WTC11 (cell line): ENCODE data around the gene BROX.

Experiments
- CREB1 ChIP-seq: sonication (generic); formaldehyde crosslinking; IDR thresholded peaks from 2 replicates; pipeline ENCODE4 v1.8.0; 2023; ENCODE audit warnings: mild to moderate bottlenecking, missing genetic modification reagents
- ESRRA ChIP-seq: sonication (generic); formaldehyde crosslinking; IDR thresholded peaks from 2 replicates; pipeline ENCODE4 v1.8.1; 2022; ENCODE audit warnings: mild to moderate bottlenecking, missing genetic modification reagents, borderline replicate concordance
- ETV6 ChIP-seq: sonication (generic); formaldehyde crosslinking; IDR thresholded peaks from 2 replicates; pipeline ENCODE4 v1.8.1; 2022; ENCODE audit warnings: mild to moderate bottlenecking, missing genetic modification reagents
- MXD4 ChIP-seq: fragments of 250-450 bp; sonication (Bioruptor Pico); IDR thresholded peaks from 2 replicates; pipeline ENCODE4 v1.8.0; 2021; ENCODE audit warnings: mild to moderate bottlenecking, moderate library complexity, borderline replicate concordance
- RELA ChIP-seq: sonication (generic); formaldehyde crosslinking; IDR thresholded peaks from 2 replicates; pipeline ENCODE4 v1.8.1; 2022; ENCODE audit warnings: missing genetic modification reagents, mild to moderate bottlenecking, borderline replicate concordance
- SP1 ChIP-seq: sonication (generic); formaldehyde crosslinking; conservative IDR thresholded peaks from 2 replicates; pipeline ENCODE4 v1.8.1; 2022; ENCODE audit warnings: missing genetic modification reagents
- TF ChIP-seq, protein P1 (sequence below): fragments of 200-600 bp; IDR thresholded peaks from 2 replicates; pipeline ENCODE4 v1.8.0; 2022; ENCODE audit warnings: antibody characterized with exemption
- TF ChIP-seq, protein P2 (sequence below): sonication (generic); formaldehyde crosslinking; IDR thresholded peaks from 2 replicates; pipeline ENCODE4 v1.8.1; 2022; ENCODE audit warnings: low read depth, mild to moderate bottlenecking, moderate library complexity, missing genetic modification reagents, borderline replicate concordance
- TF ChIP-seq, protein P3 (sequence below): sonication (generic); formaldehyde crosslinking; conservative IDR thresholded peaks from 2 replicates; pipeline ENCODE4 v1.8.1; 2022; ENCODE audit warnings: mild to moderate bottlenecking, missing genetic modification reagents
- TF ChIP-seq, protein P4 (sequence below): fragments of 250-450 bp; sonication (Bioruptor Pico); IDR thresholded peaks from 2 replicates; pipeline ENCODE4 v2.1.2; 2022; ENCODE audit warnings: mild to moderate bottlenecking, moderate library complexity
- TF ChIP-seq, protein P5 (sequence below): sonication (generic); formaldehyde crosslinking; IDR thresholded peaks from 2 replicates; pipeline ENCODE4 v1.8.0; 2022; ENCODE audit warnings: mild to moderate bottlenecking, missing genetic modification reagents
- TF ChIP-seq, protein P6 (sequence below): sonication (generic); formaldehyde crosslinking; IDR thresholded peaks from 2 replicates; pipeline ENCODE4 v1.8.1; 2023; ENCODE audit warnings: mild to moderate bottlenecking, missing genetic modification reagents, borderline replicate concordance
- TF ChIP-seq, protein P7 (sequence below): sonication (generic); formaldehyde crosslinking; IDR thresholded peaks from 2 replicates; pipeline ENCODE4 v1.8.0; 2022; ENCODE audit warnings: mild to moderate bottlenecking, missing genetic modification reagents
- TF ChIP-seq, protein P8 (sequence below): sonication (generic); formaldehyde crosslinking; IDR thresholded peaks from 2 replicates; pipeline ENCODE4 v1.8.0; 2023; ENCODE audit warnings: missing genetic modification reagents

DNA sequence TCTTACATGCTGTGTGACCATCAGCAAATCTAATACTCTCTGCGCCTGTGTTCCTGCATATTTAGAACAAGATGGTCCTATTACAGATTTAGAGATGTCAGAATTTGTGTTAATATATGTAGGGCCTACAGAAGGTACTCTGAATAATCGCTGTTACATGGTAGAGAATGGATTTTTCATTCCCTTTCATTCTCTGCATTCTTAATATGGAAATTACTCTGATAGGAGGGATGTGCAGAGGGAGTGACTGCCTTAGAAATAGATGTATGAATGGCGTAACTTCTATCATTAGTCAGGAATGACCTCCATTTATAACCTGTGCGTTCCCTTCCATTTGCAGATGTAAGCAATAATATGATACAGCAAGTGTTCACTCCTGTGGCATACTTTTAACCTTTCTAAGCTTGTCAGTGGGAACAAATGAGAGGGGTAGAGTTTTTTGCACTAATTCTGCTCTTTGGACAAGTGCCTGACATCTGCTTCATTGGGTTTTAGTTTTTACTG, 48.9 kb upstream of the BROX start:
- TF ChIP-seq MXD4 (CRISPR knock-in tag) (no peak), SP1 (CRISPR knock-in tag) (no peak), ETV6 (CRISPR knock-in tag) (no peak), RELA (no peak), CREB1 (CRISPR knock-in tag) (no peak), ESRRA (CRISPR knock-in tag) (no peak)
- TF ChIP-seq, protein P1, sequence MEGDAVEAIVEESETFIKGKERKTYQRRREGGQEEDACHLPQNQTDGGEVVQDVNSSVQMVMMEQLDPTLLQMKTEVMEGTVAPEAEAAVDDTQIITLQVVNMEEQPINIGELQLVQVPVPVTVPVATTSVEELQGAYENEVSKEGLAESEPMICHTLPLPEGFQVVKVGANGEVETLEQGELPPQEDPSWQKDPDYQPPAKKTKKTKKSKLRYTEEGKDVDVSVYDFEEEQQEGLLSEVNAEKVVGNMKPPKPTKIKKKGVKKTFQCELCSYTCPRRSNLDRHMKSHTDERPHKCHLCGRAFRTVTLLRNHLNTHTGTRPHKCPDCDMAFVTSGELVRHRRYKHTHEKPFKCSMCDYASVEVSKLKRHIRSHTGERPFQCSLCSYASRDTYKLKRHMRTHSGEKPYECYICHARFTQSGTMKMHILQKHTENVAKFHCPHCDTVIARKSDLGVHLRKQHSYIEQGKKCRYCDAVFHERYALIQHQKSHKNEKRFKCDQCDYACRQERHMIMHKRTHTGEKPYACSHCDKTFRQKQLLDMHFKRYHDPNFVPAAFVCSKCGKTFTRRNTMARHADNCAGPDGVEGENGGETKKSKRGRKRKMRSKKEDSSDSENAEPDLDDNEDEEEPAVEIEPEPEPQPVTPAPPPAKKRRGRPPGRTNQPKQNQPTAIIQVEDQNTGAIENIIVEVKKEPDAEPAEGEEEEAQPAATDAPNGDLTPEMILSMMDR: no peak
- TF ChIP-seq, protein P2, sequence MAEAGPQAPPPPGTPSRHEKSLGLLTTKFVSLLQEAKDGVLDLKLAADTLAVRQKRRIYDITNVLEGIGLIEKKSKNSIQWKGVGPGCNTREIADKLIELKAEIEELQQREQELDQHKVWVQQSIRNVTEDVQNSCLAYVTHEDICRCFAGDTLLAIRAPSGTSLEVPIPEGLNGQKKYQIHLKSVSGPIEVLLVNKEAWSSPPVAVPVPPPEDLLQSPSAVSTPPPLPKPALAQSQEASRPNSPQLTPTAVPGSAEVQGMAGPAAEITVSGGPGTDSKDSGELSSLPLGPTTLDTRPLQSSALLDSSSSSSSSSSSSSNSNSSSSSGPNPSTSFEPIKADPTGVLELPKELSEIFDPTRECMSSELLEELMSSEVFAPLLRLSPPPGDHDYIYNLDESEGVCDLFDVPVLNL (CRISPR knock-in tag): no peak
- TF ChIP-seq, protein P3, sequence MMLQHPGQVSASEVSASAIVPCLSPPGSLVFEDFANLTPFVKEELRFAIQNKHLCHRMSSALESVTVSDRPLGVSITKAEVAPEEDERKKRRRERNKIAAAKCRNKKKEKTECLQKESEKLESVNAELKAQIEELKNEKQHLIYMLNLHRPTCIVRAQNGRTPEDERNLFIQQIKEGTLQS (CRISPR knock-in tag): no peak
- TF ChIP-seq, protein P4, sequence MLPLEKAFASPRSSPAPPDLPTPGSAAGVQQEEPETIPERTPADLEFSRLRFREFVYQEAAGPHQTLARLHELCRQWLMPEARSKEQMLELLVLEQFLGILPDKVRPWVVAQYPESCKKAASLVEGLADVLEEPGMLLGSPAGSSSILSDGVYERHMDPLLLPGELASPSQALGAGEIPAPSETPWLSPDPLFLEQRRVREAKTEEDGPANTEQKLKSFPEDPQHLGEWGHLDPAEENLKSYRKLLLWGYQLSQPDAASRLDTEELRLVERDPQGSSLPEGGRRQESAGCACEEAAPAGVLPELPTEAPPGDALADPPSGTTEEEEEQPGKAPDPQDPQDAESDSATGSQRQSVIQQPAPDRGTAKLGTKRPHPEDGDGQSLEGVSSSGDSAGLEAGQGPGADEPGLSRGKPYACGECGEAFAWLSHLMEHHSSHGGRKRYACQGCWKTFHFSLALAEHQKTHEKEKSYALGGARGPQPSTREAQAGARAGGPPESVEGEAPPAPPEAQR (CRISPR knock-in tag): no peak
- TF ChIP-seq, protein P5, sequence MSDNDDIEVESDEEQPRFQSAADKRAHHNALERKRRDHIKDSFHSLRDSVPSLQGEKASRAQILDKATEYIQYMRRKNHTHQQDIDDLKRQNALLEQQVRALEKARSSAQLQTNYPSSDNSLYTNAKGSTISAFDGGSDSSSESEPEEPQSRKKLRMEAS (CRISPR knock-in tag): no peak
- TF ChIP-seq, protein P6, sequence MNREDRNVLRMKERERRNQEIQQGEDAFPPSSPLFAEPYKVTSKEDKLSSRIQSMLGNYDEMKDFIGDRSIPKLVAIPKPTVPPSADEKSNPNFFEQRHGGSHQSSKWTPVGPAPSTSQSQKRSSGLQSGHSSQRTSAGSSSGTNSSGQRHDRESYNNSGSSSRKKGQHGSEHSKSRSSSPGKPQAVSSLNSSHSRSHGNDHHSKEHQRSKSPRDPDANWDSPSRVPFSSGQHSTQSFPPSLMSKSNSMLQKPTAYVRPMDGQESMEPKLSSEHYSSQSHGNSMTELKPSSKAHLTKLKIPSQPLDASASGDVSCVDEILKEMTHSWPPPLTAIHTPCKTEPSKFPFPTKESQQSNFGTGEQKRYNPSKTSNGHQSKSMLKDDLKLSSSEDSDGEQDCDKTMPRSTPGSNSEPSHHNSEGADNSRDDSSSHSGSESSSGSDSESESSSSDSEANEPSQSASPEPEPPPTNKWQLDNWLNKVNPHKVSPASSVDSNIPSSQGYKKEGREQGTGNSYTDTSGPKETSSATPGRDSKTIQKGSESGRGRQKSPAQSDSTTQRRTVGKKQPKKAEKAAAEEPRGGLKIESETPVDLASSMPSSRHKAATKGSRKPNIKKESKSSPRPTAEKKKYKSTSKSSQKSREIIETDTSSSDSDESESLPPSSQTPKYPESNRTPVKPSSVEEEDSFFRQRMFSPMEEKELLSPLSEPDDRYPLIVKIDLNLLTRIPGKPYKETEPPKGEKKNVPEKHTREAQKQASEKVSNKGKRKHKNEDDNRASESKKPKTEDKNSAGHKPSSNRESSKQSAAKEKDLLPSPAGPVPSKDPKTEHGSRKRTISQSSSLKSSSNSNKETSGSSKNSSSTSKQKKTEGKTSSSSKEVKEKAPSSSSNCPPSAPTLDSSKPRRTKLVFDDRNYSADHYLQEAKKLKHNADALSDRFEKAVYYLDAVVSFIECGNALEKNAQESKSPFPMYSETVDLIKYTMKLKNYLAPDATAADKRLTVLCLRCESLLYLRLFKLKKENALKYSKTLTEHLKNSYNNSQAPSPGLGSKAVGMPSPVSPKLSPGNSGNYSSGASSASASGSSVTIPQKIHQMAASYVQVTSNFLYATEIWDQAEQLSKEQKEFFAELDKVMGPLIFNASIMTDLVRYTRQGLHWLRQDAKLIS (CRISPR knock-in tag): no peak
- TF ChIP-seq, protein P7, sequence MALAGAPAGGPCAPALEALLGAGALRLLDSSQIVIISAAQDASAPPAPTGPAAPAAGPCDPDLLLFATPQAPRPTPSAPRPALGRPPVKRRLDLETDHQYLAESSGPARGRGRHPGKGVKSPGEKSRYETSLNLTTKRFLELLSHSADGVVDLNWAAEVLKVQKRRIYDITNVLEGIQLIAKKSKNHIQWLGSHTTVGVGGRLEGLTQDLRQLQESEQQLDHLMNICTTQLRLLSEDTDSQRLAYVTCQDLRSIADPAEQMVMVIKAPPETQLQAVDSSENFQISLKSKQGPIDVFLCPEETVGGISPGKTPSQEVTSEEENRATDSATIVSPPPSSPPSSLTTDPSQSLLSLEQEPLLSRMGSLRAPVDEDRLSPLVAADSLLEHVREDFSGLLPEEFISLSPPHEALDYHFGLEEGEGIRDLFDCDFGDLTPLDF (CRISPR knock-in tag): no peak
- TF ChIP-seq, protein P8, sequence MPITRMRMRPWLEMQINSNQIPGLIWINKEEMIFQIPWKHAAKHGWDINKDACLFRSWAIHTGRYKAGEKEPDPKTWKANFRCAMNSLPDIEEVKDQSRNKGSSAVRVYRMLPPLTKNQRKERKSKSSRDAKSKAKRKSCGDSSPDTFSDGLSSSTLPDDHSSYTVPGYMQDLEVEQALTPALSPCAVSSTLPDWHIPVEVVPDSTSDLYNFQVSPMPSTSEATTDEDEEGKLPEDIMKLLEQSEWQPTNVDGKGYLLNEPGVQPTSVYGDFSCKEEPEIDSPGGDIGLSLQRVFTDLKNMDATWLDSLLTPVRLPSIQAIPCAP: no peak
